ENCODE measurements around the gene BICDL1.

The BICDL1 gene

GRCh38 chr12:120078868-120079267 lies 89.8 kb downstream of the BICDL1 start:
- no peaks in the 10 kb centered on the region for H3K36me3 ChIP-seq (ENCODE audit: insufficient read depth, low read length)

GRCh38 chr12:120079411-120080400 lies 90.7 kb downstream of the BICDL1 start:
- H3K4me2 ChIP-seq (ENCODE audit: low read depth, low read length, poor library complexity, severe bottlenecking): peak overlapping the region; percentile 53
- H3K36me3 ChIP-seq (ENCODE audit: insufficient read depth, low read length): no peaks in the 10 kb centered on the region
- peak overlapping the region; percentile 34 for H3K9ac ChIP-seq (ENCODE audit: low read depth, low read length, poor library complexity, severe bottlenecking)

More at GRCh38 chr12:120078868-120079267, 89.8 kb downstream of the BICDL1 start:
- Histone ChIP-seq H3K4me3 (ENCODE audit: low read length, poor library complexity, severe bottlenecking) (no peak overlapping the region), H3K9ac (ENCODE audit: low read depth, low read length, poor library complexity, severe bottlenecking) (peak overlapping the region; percentile 34), H4K20me1 (ENCODE audit: insufficient read depth, low read length, poor library complexity, severe bottlenecking) (no peaks in the 10 kb centered on the region), H3K27me3 (ENCODE audit: insufficient read depth, low read length, poor library complexity, severe bottlenecking) (no peaks in the 10 kb centered on the region), H3F3A (ENCODE audit: low read depth) (no peaks in the 10 kb centered on the region), H3K9me3 (ENCODE audit: insufficient read depth, low read depth, low read length) (no peaks in the 10 kb centered on the region), H3K9me2 (replicated peaks; ENCODE audit: low read depth, low read length) (no peaks in the 10 kb centered on the region), H3K4me2 (ENCODE audit: low read depth, low read length, poor library complexity, severe bottlenecking) (peak overlapping the region; percentile 53), H3K4me1 (ENCODE audit: insufficient read depth, low read length, poor library complexity, severe bottlenecking) (peaks cover 17% of the 10 kb centered on the region), H2AFZ (ENCODE audit: low read length) (no peak overlapping the region), H3K79me2 (ENCODE audit: insufficient read depth, low read length) (no peaks in the 10 kb centered on the region)
- TF ChIP-seq EZH2phosphoT487 (IDR thresholded peaks at IDR 0.05; ENCODE audit: borderline replicate concordance) (no peak), CTCF (conservative IDR thresholded peaks at IDR 0.05; ENCODE audit: low read length) (no peak)

GRCh38 chr12:120081641-120082040 lies 92.6 kb downstream of the BICDL1 start:
- Histone ChIP-seq H3K9me3 (ENCODE audit: insufficient read depth, low read depth, low read length) (no peaks in the 10 kb centered on the region), H3K4me2 (ENCODE audit: low read depth, low read length, poor library complexity, severe bottlenecking) (no peak overlapping the region), H3F3A (ENCODE audit: low read depth) (no peaks in the 10 kb centered on the region), H3K4me3 (ENCODE audit: low read length, poor library complexity, severe bottlenecking) (no peak overlapping the region), H3K27me3 (ENCODE audit: insufficient read depth, low read length, poor library complexity, severe bottlenecking) (no peaks in the 10 kb centered on the region), H3K9me2 (replicated peaks; ENCODE audit: low read depth, low read length) (no peaks in the 10 kb centered on the region), H4K20me1 (ENCODE audit: insufficient read depth, low read length, poor library complexity, severe bottlenecking) (no peaks in the 10 kb centered on the region), H3K9ac (ENCODE audit: low read depth, low read length, poor library complexity, severe bottlenecking) (no peak overlapping the region), H3K4me1 (ENCODE audit: insufficient read depth, low read length, poor library complexity, severe bottlenecking) (peaks cover 17% of the 10 kb centered on the region), H2AFZ (ENCODE audit: low read length) (no peak overlapping the region), H3K79me2 (ENCODE audit: insufficient read depth, low read length) (no peaks in the 10 kb centered on the region), H3K36me3 (ENCODE audit: insufficient read depth, low read length) (no peaks in the 10 kb centered on the region)
- no peak for TF ChIP-seq CTCF (conservative IDR thresholded peaks at IDR 0.05; ENCODE audit: low read length)
- TF ChIP-seq EZH2phosphoT487 (IDR thresholded peaks at IDR 0.05; ENCODE audit: borderline replicate concordance): no peak

More at GRCh38 chr12:120079411-120080400, 90.7 kb downstream of the BICDL1 start:
- no peaks in the 10 kb centered on the region for H3K27me3 ChIP-seq (ENCODE audit: insufficient read depth, low read length, poor library complexity, severe bottlenecking)
- H3K4me1 ChIP-seq (ENCODE audit: insufficient read depth, low read length, poor library complexity, severe bottlenecking): peaks cover 17% of the 10 kb centered on the region
- H4K20me1 ChIP-seq (ENCODE audit: insufficient read depth, low read length, poor library complexity, severe bottlenecking): no peaks in the 10 kb centered on the region
- no peak overlapping the region for H3K4me3 ChIP-seq (ENCODE audit: low read length, poor library complexity, severe bottlenecking)
- H3K79me2 ChIP-seq (ENCODE audit: insufficient read depth, low read length): no peaks in the 10 kb centered on the region
- H3K9me3 ChIP-seq (ENCODE audit: insufficient read depth, low read depth, low read length): no peaks in the 10 kb centered on the region
- H3F3A ChIP-seq (ENCODE audit: low read depth): no peaks in the 10 kb centered on the region
- no peak for TF ChIP-seq CTCF (conservative IDR thresholded peaks at IDR 0.05; ENCODE audit: low read length)
- no peak for TF ChIP-seq EZH2phosphoT487 (IDR thresholded peaks at IDR 0.05; ENCODE audit: borderline replicate concordance)
- no peak overlapping the region for H2AFZ ChIP-seq (ENCODE audit: low read length)
- H3K9me2 ChIP-seq (replicated peaks; ENCODE audit: low read depth, low read length): no peaks in the 10 kb centered on the region
